Myocyte (in vitro differentiated cells): ENCODE results near the gene IL13RA1. TPM values are rescaled to one million over a fixed set of nuclear protein-coding genes. Genes with fewer than 3 reads are reported as not detected.
A peak's percentile ranks its signal among the peaks of the same experiment; 100 is the strongest.
"Not testable (repeated sequence)": the region's sequence is repeated elsewhere in the genome, so short reads cannot be mapped to it uniquely, and the experiment has no call there.

Experiments
- DNase-seq: peaks from one replicate; pipeline ENCODE4 v3.0.0-alpha.2; 2012; ENCODE audit warnings: low read depth
- total RNA-seq: library from RNA; depleted of rRNA; stranded (reverse); fragments of >200 nt; gene quantifications from 2 replicates; pipeline ENCODE4 v1.2.3, GENCODE V29; 2014

Gene IL13RA1
- total RNA-seq, 1 donor from 2014 or later: 45.3 TPM

GRCh38 chrX:118727686-118728339, 407 bp downstream of the IL13RA1 start:
- DNase-seq: peak; percentile 22

GRCh38 chrX:118729042-118729652, 1.7 kb downstream of the IL13RA1 start:
- DNase-seq: no peak

GRCh38 chrX:118730500-118731247, 3.3 kb downstream of the IL13RA1 start:
- DNase-seq: no peak

GRCh38 chrX:118732551-118732950, 5.1 kb downstream of the IL13RA1 start:
- DNase-seq: not testable (repeated sequence)

GRCh38 chrX:118734909-118735308, 7.5 kb downstream of the IL13RA1 start:
- no peak for DNase-seq

- no peak for DNase-seq
These were observed 9.1 kb downstream of the IL13RA1 start for GRCh38 chrX:118736394-118737010.

GRCh38 chrX:118739577-118739976, 12.2 kb downstream of the IL13RA1 start:
- DNase-seq: no peak

GRCh38 chrX:118740276-118740889, 13.0 kb downstream of the IL13RA1 start:
- no peak for DNase-seq

- no peak for DNase-seq
These were observed 14.8 kb downstream of the IL13RA1 start for GRCh38 chrX:118742176-118742575.

- DNase-seq: no peak
These were observed 18.2 kb downstream of the IL13RA1 start for GRCh38 chrX:118745570-118745969.

GRCh38 chrX:118751950-118752783, 24.8 kb downstream of the IL13RA1 start:
- no peak for DNase-seq

GRCh38 chrX:118755633-118756032, 28.2 kb downstream of the IL13RA1 start:
- no peak for DNase-seq

- DNase-seq: no peak
These were observed 28.7 kb downstream of the IL13RA1 start for GRCh38 chrX:118756101-118756500.

GRCh38 chrX:118758511-118758910, 31.1 kb downstream of the IL13RA1 start:
- no peak for DNase-seq

- DNase-seq: no peak
These were observed 32.6 kb downstream of the IL13RA1 start for GRCh38 chrX:118760025-118760424.

- DNase-seq: peak; percentile 48
These were observed 34.7 kb downstream of the IL13RA1 start for GRCh38 chrX:118761939-118762707.

- no peak for DNase-seq
These were observed 36.1 kb downstream of the IL13RA1 start for GRCh38 chrX:118763489-118763888.

- no peak for DNase-seq
These were observed 36.7 kb downstream of the IL13RA1 start for GRCh38 chrX:118764122-118764521.

- no peak for DNase-seq
These were observed 42.8 kb downstream of the IL13RA1 start for GRCh38 chrX:118770133-118770760.
